ENCODE results near the gene MRPL37. TPM values are rescaled to one million over a fixed set of nuclear protein-coding genes. Genes with fewer than 3 reads are reported as not detected.

Gene MRPL37
- polyA plus RNA-seq, 2 of the 4 experiments (the other 2 are of a cell fraction), result 16.2 to 68.9 TPM

- TF ChIP-seq BCL3 (IDR thresholded peaks at IDR 0.05) (no peak), NPAS2 (CRISPR knock-in tag; IDR thresholded peaks at IDR 0.05; ENCODE audit: borderline replicate concordance) (no peak), REST (IDR thresholded peaks at IDR 0.05) (no peak), RARB (CRISPR knock-in tag; IDR thresholded peaks at IDR 0.05) (no peak)
Measured at GRCh38 chr1:54257346-54257620, 57.3 kb downstream of the MRPL37 start (continued).

- TF ChIP-seq CHD2 (IDR thresholded peaks at IDR 0.05; ENCODE audit: low read length, partially characterized antibody), result no peak
- TF ChIP-seq HOXA7 (CRISPR knock-in tag; IDR thresholded peaks at IDR 0.05), result no peak
- TF ChIP-seq HMGXB4 (CRISPR knock-in tag; IDR thresholded peaks at IDR 0.05; ENCODE audit: borderline replicate concordance), result no peak
- TF ChIP-seq HDAC2 (IDR thresholded peaks at IDR 0.05), result no peak
- no peak for TF ChIP-seq EHMT2 (IDR thresholded peaks at IDR 0.05; ENCODE audit: low read depth)
- TF ChIP-seq RCOR1 (IDR thresholded peaks at IDR 0.05; ENCODE audit: low read depth, low read length), result no peak
- no peak for TF ChIP-seq BCL3 (IDR thresholded peaks at IDR 0.05)
- TF ChIP-seq TP53 (CRISPR knock-in tag; IDR thresholded peaks at IDR 0.05), result no peak
- no peak for TF ChIP-seq ZNF302 (CRISPR knock-in tag; IDR thresholded peaks at IDR 0.05)
- no peak for TF ChIP-seq MYC (IDR thresholded peaks at IDR 0.05; ENCODE audit: borderline replicate concordance, low read length)
- no peak for TF ChIP-seq ZSCAN20 (CRISPR knock-in tag; IDR thresholded peaks at IDR 0.05)
- no peak for TF ChIP-seq JUN (IDR thresholded peaks at IDR 0.05)
- no peak for TF ChIP-seq RARB (CRISPR knock-in tag; IDR thresholded peaks at IDR 0.05)
- TF ChIP-seq USF2 (IDR thresholded peaks at IDR 0.05), result no peak
- TF ChIP-seq TFCP2L1 (CRISPR knock-in tag; IDR thresholded peaks at IDR 0.05), result no peak
- TF ChIP-seq BHLHE40 (IDR thresholded peaks at IDR 0.05; ENCODE audit: low read depth, low read length), result no peak
- no peak for TF ChIP-seq FOXS1 (CRISPR knock-in tag; IDR thresholded peaks at IDR 0.05)
- no peak for TF ChIP-seq RNF2 (IDR thresholded peaks at IDR 0.05; ENCODE audit: borderline replicate concordance, low read depth)
- TF ChIP-seq KDM1A (IDR thresholded peaks at IDR 0.05; ENCODE audit: low read depth), result no peak
- no peak for TF ChIP-seq E2F6 (IDR thresholded peaks at IDR 0.05; ENCODE audit: borderline replicate concordance, low read depth)
- Histone ChIP-seq H3K4me1 (no peaks in the 10 kb centered on the region), H3K4me2 (no peak overlapping the region), H3K4me3 (no peak overlapping the region), H3K9me3 (no peaks in the 10 kb centered on the region), H3K27ac (no peak overlapping the region)
- FAIRE-seq (no peak), DNase-seq (ENCODE audit: low read depth in 1 of 2, low spot score in 1 of 2) (no peak), ATAC-seq (no peak)
- POLR2A ChIA-PET, result no interaction called here
- CTCF ChIA-PET, result no interaction called here
- WGBS (ENCODE audit: missing lambda C conversion rate), result 94% methylated on average over 19 of the region's 23 CpGs
Measured at GRCh38 chr1:54257876-54258275, 57.9 kb downstream of the MRPL37 start.
